ENCODE measurements around the gene LLGL2. TPM values are rescaled to one million over a fixed set of nuclear protein-coding genes. Genes with fewer than 3 reads are reported as not detected.

The LLGL2 gene
- total and polyA plus RNA-seq, 2 donors (not counting 1 experiment from before 2014, with no cell fraction given) = 40.6 to 52.0 TPM

GRCh38 chr17:75475851-75476250 lies 49.6 kb upstream of the LLGL2 start:
- Mint-ChIP-seq H3K9me3 (ENCODE audit: insufficient read depth) (no peaks in the 10 kb centered on the region), H3K4me1 (no peaks in the 10 kb centered on the region), H3K27me3 (no peaks in the 10 kb centered on the region), H3K4me3 (no peak overlapping the region), H3K27ac (no peak overlapping the region)
- Histone ChIP-seq H3K9ac (ENCODE audit: low read length) (no peak overlapping the region), H3K4me1 (ENCODE audit: control insufficient read depth in 2 of 2, insufficient read depth in 2 of 2, low read length in 2 of 2) (no peaks in the 10 kb centered on the region), H3K36me3 (replicated peaks in 1 of 2; ENCODE audit: control extremely low read depth in 1 of 2, control insufficient read depth in 1 of 2, extremely low read depth in 1 of 2, insufficient read depth in 2 of 2, low read length in 1 of 2) (peaks cover 0 to 30% of the 10 kb centered on the region in 2 experiments), H3K9me3 (ENCODE audit: control extremely low read depth in 1 of 3, control insufficient read depth in 2 of 3, insufficient read depth in 1 of 3, low read length in 2 of 3) (no peaks in the 10 kb centered on the region), H2AFZ (ENCODE audit: insufficient read depth, low read depth, low read length, poor library complexity, severe bottlenecking) (no peak overlapping the region), H3K27me3 (replicated peaks in 1 of 4; ENCODE audit: control extremely low read depth in 1 of 4, control insufficient read depth in 3 of 4, insufficient read depth in 4 of 4, low read length in 3 of 4) (no peaks in the 10 kb centered on the region), H3K4me3 (ENCODE audit: control extremely low read depth in 1 of 5, extremely low read depth in 1 of 5, insufficient read depth in 1 of 5, low read depth in 2 of 5, low read length in 4 of 5) (no peak overlapping the region), H4K20me1 (ENCODE audit: control insufficient read depth, insufficient read depth, low read length, poor library complexity, severe bottlenecking) (peaks cover 11% of the 10 kb centered on the region), H3K27ac (ENCODE audit: low read length in 2 of 2) (no peak overlapping the region), H3K4me2 (replicated peaks; ENCODE audit: low read depth, low read length, poor library complexity, severe bottlenecking) (no peak overlapping the region), H3K79me2 (ENCODE audit: control insufficient read depth, insufficient read depth, low read length) (peaks cover 51% of the 10 kb centered on the region)
- ChIA-PET POLR2A (no interaction called here), CTCF (interaction anchor here (2.0 kb wide), 1 partner anchor 50 kb away, joined by 4 read pairs; no protein-coding TSS in a partner anchor)
- WGBS (ENCODE audit: insufficient coverage) = 83% methylated on average over 1 of the region's 3 CpGs
- TF ChIP-seq EZH2 (IDR thresholded peaks at IDR 0.05; ENCODE audit: borderline replicate concordance, insufficient read depth, low read depth, low read length, poor library complexity, severe bottlenecking) (no peak), CTCF (IDR thresholded peaks at IDR 0.05) (no peak)
- intact Hi-C loops (cut with micrococcal nuclease) = no loop called here
- ATAC-seq (ENCODE audit: low read depth) (no peak), DNase-seq (no peak)

GRCh38 chr17:75476271-75476671 lies 49.2 kb upstream of the LLGL2 start:
- ChIA-PET CTCF (interaction anchor here (2.0 kb wide), 1 partner anchor 50 kb away, joined by 4 read pairs; no protein-coding TSS in a partner anchor), POLR2A (no interaction called here)
- H4K20me1 ChIP-seq (ENCODE audit: control insufficient read depth, insufficient read depth, low read length, poor library complexity, severe bottlenecking) = peaks cover 14% of the 10 kb centered on the region
- Mint-ChIP-seq H3K9me3 (ENCODE audit: insufficient read depth) (no peaks in the 10 kb centered on the region), H3K4me1 (no peaks in the 10 kb centered on the region), H3K27me3 (no peaks in the 10 kb centered on the region), H3K27ac (no peak overlapping the region), H3K4me3 (no peak overlapping the region)
- no peak overlapping the region for H3K4me2 ChIP-seq (replicated peaks; ENCODE audit: low read depth, low read length, poor library complexity, severe bottlenecking)
- no peak overlapping the region for H3K27ac ChIP-seq (ENCODE audit: low read length in 2 of 2)
- no peaks in the 10 kb centered on the region for H3K9me3 ChIP-seq (ENCODE audit: control extremely low read depth in 1 of 3, control insufficient read depth in 2 of 3, insufficient read depth in 1 of 3, low read length in 2 of 3)
- no peak overlapping the region for H2AFZ ChIP-seq (ENCODE audit: insufficient read depth, low read depth, low read length, poor library complexity, severe bottlenecking)
- no peak for TF ChIP-seq CTCF (IDR thresholded peaks at IDR 0.05)
- no peak for TF ChIP-seq EZH2 (IDR thresholded peaks at IDR 0.05; ENCODE audit: borderline replicate concordance, insufficient read depth, low read depth, low read length, poor library complexity, severe bottlenecking)
- ATAC-seq (ENCODE audit: low read depth) (no peak), DNase-seq (no peak)
- no peak overlapping the region for H3K4me3 ChIP-seq (ENCODE audit: control extremely low read depth in 1 of 5, extremely low read depth in 1 of 5, insufficient read depth in 1 of 5, low read depth in 2 of 5, low read length in 4 of 5)
- no peaks in the 10 kb centered on the region for H3K27me3 ChIP-seq (replicated peaks in 1 of 4; ENCODE audit: control extremely low read depth in 1 of 4, control insufficient read depth in 3 of 4, insufficient read depth in 4 of 4, low read length in 3 of 4)
- H3K4me1 ChIP-seq (ENCODE audit: control insufficient read depth in 2 of 2, insufficient read depth in 2 of 2, low read length in 2 of 2) = no peaks in the 10 kb centered on the region
- peaks cover 0 to 30% of the 10 kb centered on the region in 2 experiments for H3K36me3 ChIP-seq (replicated peaks in 1 of 2; ENCODE audit: control extremely low read depth in 1 of 2, control insufficient read depth in 1 of 2, extremely low read depth in 1 of 2, insufficient read depth in 2 of 2, low read length in 1 of 2)
- H3K79me2 ChIP-seq (ENCODE audit: control insufficient read depth, insufficient read depth, low read length) = peaks cover 49% of the 10 kb centered on the region
- intact Hi-C loops (cut with micrococcal nuclease) = no loop called here
- no peak overlapping the region for H3K9ac ChIP-seq (ENCODE audit: low read length)
- WGBS (ENCODE audit: insufficient coverage) = 100% methylated on average over 2 of the region's 8 CpGs
